Posterior cingulate gyrus (tissue), 11 donors: ENCODE results near the gene OPCML.

Source experiments
- DNase-seq, 10 donors: peaks; one replicate each; pipeline versions ENCODE4 v3.0.0 to v3.0.0-alpha.2; 2020 to 2021; ENCODE audit warnings: mixed read lengths in 3 of 10
- intact Hi-C: fragments of 100-400 bp; cut with DNase I; formaldehyde crosslinking; loops from one replicate; pipeline ENCODE4 v1.15.1; 2023

Gene OPCML

DNA sequence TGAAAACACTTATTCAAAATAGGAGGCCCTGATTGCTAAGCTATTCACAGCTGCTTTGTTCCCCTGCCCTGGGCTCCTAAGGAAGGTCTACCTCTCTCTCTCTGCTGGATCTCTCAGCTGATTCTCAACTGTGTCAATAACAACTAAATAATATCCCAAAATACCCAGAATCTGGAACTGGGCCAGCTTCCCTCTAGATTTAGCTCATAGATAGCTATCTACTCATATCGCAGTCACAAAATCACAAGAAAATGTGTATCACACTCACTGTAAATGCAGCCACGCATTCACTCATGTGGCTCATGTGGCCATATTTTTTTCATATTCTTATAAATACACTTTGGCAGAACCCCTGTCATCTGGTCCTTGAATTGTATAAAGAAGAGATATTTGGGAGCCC, 555.1 kb downstream of the OPCML start:
- intact Hi-C loops = no loop called here
- DNase-seq = no peak

DNA sequence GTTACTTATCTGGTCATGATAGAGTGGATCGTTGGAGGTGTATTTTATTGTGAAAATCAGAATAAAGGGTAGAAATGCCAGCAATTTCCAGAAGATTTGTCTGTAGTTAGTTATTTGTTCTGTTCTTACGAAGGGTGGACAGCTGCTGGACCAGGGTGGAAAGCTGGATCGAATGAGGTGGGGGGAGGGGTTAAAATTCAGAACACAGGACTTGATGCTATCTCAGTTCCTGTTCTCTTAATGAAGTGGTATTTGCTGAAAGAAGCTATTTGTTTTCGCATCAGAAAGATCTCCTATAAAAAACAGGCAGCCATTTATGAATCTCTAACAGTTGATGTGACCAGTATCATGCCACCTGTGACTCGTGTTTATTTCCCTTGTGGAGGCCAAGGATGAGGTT, 556.2 kb downstream of the OPCML start:
- no peak for DNase-seq
- intact Hi-C loops = no loop called here

DNA sequence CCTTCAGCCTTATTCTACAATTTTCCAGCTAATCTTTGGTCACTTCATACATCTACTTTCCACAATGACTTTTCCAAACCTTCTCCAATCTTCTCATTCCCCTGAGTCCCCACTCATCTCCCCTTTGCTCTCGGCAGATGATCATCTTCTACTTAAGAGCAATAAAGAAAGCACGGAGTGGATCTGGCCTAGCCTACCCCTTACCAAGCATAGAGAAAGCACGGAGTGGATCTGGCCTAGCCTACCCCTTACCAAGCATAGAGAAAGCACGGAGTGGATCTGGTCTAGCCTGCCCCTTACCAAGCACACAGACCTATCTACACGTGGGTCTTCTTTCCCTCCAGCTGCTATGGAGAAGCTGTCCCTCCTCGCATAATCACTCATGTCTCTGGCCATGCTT, 558.6 kb downstream of the OPCML start:
- intact Hi-C loops = no loop called here
- DNase-seq = no peak

DNA sequence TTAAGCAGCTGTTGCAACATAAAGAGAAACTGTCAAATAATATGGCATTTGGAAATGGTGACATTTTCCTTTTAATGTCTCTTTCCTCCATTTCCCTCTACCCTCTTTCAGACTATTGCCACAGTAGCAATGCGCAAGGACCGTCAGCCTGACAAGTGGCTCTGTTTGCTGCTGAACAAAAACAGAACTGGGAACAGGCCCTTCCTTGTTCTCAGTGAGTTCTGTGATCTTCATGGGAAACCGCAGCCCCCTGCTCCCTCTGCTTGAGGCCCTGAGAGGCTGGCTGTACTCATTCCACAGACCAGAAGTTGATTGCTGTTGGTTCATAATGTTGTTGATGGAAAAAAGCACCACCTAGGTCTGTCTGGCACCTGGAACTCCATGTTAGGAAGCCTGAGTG, 559.7 kb downstream of the OPCML start:
- intact Hi-C loops = no loop called here
- peak in 7 of 10 donors; percentile 40 to 91 (median 59) for DNase-seq

DNA sequence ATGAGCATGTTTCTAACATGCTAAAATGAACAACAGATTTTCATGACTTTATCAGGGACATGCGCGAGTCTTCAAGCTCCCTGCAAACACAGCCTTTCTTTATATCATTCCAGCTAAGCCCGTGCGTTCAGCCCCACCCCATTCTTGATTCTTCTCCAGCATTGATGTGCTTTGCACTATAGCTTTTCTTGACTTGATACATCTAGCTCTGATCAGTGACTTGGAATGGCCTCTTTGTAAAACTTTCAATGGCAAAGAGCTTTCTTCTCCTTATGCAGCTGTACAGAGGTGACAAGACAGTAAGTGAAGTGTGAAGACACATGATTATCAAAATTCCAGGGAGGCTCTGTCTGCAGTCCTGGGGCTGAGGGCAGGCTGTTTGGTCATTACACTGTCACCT, 561.0 kb downstream of the OPCML start:
- intact Hi-C loops = no loop called here
- no peak for DNase-seq

DNA sequence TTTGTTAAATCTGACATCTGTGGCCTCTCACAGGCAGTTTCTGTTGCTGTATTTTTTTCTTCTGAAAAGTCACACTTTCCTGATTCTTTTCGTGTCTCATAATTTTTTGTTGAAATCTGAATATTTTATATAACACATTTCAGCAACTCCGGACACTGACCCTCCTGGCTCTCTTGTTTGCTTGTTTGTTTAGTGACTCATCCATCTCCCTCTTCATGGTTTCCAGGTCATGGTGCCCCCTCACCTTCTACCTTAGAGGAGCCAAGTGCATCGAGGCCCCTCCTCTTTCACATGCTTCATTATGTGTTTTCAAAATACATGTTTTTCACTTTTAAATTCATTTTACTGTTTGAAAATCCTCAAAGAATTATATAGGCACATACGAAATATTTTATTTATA, 562.4 kb downstream of the OPCML start:
- intact Hi-C loops = no loop called here
- no peak for DNase-seq

DNA sequence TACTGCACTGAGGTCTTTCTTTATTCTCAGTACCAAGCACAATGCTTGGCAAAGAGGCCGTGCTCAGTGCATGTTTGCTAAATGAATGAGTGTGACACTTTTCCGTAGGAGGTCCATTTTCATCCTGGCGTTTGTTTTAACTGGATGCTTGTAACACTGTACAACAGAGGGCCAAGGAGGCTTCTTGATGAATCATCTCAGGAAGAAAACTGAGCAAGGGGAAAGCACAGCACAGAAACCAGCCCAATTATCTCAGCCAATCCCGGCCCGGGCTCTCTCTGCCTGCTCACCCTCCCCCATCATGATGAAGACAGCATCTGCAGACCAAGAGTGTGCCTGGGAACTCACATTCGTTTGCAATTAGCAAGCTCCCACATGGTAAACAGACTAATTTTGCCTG, 570.3 kb downstream of the OPCML start:
- intact Hi-C loops = no loop called here
- peak in 9 of 10 donors; percentile 54 to 96 (median 76) for DNase-seq

DNA sequence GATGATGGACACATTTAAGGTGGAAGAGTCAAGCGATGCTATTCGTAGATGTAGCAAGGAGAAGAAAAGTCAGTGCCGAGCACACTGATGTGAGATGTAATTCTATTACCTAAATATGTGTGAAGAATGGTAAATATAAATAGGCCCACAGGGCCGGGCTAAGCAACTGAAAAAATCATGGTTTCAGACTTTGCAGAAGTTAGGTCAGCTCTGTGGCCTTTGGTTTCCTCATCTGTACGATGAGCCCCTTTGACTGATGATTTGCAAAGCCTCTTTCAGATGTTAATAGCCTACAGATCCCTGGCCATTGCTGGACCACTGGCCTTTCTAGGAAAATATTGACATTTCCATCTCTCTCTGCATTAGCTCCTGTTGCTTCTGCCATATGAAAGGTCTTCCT, 570.8 kb downstream of the OPCML start:
- no peak for DNase-seq
- intact Hi-C loops = no loop called here

DNA sequence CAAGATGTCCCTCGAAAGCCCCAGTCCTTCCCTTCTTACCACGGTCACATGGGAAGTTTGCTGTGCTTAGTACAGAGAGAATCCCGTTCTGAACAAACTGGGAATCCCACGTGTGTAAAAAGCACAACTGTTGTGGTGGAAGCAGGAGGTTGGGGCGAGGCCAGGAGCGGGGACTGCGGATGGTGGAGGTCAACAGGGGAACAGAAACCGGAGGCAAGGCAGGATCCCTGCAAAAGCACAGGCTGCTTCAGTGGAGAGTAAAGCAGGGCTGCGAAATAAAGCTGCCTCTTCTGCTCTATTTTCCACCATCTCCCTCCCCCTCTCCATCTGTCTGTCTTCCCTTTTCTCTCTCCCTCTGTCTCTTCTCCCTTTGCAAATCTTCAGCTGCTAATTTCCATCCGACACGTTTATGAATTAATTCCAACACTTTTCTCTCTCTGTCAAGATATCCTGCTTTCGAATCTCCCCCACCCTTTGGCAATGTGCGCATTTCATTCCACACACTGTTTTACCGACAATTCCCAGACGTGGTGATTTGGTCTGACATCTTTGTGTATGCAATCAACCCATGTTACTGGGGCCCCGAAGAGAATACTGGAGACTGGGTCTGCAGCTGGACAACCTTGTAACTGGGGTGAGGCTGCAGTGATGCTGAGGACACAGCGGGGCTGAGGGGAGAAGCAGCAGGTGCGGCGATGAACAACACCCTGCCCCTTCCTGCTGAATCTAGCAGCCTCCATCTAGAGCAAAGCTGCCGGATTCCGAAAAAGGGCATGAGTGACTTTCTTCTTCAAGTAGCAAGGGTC, 571.8 kb downstream of the OPCML start:
- peak in 2 of 10 donors; percentile 71 to 89 for DNase-seq
- intact Hi-C loops = no loop called here

DNA sequence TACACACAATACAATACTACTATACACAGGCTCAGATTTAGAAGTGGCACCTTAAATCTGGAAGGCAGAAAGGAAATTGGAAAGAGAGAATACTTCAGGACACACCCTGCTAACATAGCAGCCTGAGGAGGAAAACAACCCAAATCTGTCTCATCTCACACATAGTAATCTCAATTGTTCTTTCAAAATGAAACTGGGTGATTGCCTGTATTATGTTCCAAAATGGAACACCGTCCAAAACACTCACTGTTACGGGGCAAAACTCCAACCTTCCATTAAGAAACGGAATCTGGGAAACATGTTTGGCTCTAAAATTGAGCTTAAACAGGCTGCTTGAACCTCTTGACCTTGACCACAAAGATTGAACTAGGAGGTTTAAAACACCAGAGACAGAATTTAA, 572.6 kb downstream of the OPCML start:
- intact Hi-C loops = no loop called here
- DNase-seq = no peak

DNA sequence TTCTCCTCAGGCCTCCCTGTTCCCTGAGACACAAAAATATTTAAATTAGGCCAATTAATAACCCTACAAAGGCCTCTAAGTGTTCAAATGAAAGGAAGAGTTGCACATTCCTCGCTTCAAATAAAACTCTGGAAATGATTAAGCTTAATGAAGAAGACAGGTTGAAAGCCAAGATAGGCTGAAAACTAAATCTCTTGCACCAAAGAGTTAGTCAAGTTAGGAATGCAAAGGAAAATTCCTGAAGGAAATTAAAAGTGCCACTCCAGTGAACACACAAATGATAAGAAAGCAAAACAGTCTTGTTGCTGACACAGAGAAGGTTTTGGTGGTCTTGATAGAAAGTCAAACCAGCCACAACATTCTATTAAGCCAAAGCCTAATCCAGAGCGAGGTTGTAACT, 574.4 kb downstream of the OPCML start:
- intact Hi-C loops = no loop called here
- no peak for DNase-seq

DNA sequence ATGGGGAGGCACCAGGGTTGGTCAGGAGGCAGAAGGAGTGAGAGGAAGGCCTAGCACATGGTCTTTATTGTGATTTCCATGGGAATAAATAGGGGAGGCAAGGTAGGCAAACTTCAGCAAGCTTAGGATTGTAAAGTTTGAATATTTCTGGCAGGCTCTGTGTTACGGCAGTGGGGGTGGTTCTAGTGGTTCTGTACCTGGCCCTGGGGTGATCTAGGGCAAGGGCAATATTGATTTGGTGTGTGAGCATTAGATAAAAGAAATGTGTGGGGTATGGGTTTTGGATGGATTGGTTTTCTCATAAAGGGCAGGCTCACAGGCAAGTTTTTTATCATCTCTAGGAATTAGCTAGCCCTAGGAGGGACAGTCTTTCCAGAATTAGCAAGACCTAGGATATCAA, 584.0 kb downstream of the OPCML start:
- intact Hi-C loops = no loop called here
- no peak for DNase-seq

DNA sequence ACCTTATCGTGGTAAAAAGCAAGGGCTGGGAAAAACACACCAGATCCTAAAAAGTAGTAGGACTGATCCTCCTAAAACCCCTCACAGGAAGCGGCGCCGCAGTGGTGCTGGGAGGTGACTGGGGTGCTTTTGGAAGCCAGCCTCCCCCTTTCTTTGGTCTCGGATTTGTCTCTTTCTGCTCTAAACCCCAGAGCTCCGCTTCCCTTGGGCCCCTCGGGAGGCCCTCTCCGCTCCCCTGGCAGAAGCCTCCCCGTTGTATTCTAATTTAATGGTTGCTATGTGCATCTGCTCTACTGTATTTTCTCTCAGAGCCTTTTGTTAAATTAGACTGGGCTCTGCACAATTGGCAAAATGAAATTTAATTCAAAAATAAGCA, 587.7 kb downstream of the OPCML start:
- DNase-seq = peak in 1 of 10 donors; percentile 66
- intact Hi-C loops = loop anchor here (5.0 kb wide), 1 partner anchor 118 kb away; no protein-coding TSS in a partner anchor

DNA sequence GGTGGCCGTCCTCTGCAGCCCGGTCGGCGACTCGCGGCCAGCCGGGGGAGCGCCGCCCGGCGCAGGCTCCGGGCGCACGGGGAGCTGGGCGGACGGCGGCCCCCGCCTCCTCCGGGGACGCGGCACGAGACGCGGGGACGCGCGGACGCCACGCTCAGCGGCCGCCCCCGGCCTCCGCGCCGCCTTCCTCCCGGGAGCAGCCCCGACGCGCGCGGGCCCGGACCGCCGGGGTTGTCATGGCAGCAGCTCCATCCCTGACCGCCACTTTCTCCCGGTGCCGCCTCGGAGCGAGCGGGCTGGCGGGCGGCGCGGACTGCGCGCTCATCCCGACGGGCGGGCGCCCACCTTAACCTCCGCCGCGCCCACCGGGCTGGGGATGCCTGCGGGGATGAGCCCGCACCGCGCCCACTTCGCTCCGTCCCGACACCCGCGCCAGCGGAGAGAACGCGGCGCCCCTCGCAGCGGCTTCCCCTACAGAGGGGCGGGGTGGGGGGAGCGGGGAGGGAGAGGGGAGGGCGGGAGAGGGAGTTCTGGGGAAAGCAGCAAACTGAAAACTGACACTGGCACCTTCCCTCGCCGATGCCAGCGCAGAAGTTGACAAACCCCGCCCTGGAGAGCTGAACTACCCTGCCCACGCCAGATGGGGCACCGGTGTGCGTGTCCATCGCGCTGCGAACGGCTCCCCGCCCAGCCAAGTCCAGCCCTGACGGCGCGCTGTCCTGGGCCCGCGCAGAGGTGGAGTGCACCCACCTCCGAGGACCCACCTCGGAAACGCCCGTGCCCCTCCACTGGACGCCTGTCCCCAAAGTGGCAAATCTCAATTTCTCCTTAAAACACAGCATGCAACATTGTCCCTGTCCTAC, 588.4 kb downstream of the OPCML start:
- DNase-seq = peak in 9 of 10 donors; percentile 29 to 92 (median 45)
- intact Hi-C loops = loop anchor here (5.0 kb wide), 1 partner anchor 118 kb away; no protein-coding TSS in a partner anchor

DNA sequence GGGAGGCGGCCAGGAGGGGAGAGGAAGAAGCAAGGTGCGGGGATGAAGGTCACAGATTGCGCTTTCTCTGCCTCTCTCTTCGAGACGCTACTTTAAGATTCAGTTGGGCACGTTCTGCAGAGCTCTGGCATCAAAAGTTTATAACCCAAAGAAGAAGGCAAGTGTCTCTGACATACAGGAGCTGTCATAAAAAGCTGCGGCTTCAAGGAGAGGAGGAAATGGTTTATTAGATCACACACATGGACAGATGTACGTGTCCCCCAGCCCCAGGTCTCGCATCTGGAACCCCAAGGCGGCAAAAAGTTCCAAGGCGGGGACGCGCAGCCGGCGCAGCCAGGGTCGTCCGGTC, 589.0 kb downstream of the OPCML start:
- DNase-seq = no peak
- intact Hi-C loops = loop anchor here (5.0 kb wide), 1 partner anchor 119 kb away; no protein-coding TSS in a partner anchor

DNA sequence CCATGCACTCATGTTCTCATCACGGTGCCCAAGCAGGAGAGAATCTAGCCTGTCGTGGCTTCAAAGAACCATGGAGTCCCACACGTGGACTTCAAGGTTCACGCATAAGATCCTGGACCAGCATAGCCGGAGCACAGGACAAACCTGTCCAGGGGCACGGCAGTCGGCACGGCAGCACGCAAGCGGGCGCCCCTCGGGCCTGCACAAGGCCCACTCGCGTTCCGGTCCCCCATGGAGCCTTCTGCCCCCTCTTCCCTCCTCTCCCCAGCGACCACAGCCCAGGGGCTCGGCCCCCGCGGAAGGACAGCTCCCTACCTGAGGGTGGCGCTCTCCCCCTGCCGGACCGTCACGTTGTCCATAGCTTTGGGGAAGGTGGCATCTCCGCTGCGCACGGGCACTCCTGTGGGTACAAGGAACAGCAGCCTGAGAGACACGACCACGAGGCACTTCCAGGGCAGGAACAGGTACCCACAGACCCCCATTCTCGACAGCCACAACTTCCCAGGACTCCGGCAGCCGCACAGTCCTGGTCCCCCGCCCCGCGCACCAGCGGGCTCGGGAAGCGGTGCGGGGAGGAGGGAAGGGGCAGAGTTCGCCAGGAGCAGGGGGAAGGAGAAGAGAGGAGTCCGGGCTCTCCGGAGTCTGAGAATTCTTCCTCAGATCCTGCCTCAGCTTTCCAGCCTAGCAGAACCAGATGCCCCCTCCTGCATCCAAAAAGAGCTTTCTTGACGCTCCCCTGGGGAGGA, 589.5 kb downstream of the OPCML start:
- intact Hi-C loops = loop anchor here (1.0 to 5.0 kb wide), 2 partner anchors 50 to 120 kb away; no protein-coding TSS in a partner anchor
- DNase-seq = peak in 5 of 10 donors; percentile 45 to 89 (median 70)

DNA sequence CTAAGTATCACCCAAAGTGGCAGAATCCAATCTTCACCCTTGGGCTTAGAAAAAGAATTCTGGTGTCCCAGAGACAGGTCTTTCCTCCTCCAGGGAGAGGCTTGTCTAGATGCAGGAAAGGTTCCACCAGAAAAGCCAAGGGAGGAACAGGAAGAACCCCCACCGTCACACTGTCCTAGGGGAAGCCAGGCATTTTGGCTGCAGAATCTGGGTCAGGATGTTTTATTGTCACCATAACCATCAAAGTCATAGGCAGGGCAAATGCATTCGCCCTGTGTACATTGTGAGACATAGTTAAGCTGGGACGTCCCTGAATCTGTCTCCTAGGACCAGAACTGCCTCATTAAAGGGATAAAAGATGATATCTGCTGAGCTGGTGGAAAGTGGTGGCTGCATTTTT, 590.5 kb downstream of the OPCML start:
- intact Hi-C loops = loop anchor here (1.0 to 5.0 kb wide), 2 partner anchors 51 to 121 kb away; no protein-coding TSS in a partner anchor
- DNase-seq = no peak

DNA sequence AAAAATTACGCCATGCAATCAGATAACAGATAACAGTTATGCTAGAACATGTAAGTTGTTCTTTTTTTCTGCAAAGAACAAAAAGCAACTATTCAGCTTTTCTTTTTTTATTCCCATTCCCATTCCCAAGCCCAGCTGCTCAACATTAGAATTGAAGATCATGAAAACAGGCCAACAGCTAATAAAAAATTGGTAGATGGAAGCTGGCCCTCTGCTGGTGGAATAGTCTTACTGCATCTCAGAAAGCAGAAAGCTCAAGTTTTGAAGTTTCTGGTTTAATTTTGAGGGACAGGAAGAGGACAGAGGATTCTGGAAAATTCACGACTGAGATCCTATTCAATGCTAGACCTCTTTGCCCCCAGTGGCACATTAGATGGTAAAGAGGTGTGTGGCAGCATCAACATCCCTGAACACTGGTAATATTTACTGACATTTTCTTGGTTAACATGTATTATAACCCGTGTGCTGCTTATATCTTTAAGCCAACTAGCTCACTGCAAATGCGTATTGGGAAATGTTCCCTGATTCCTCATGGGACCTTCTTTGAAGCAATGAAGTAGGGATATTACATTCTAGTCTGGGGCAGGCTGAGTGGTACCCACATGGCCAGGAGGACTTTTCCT, 591.2 kb downstream of the OPCML start:
- intact Hi-C loops = loop anchor here (5.0 kb wide), 1 partner anchor 121 kb away; no protein-coding TSS in a partner anchor
- peak in 2 of 10 donors; percentile 39 to 51 for DNase-seq

DNA sequence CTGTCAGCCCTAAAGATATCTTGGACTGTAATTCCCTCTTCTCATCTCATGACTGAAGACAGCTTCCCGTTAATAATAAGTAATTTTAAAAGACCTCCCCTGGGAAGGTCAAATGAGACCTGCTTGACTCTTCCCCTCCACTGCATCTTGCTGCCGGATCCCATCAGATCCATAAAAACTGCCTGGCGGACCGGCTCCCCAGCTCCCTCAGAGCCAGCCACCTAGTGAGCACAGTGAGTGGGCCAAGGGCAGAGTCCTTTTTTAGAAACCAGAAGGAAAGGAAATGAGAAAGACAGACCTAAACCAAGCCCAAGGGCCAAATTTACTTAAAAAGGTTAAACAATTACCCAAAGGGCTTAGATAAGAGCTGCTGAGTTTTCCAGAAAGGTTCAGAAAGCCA, 595.3 kb downstream of the OPCML start:
- DNase-seq = no peak
- intact Hi-C loops = no loop called here

DNA sequence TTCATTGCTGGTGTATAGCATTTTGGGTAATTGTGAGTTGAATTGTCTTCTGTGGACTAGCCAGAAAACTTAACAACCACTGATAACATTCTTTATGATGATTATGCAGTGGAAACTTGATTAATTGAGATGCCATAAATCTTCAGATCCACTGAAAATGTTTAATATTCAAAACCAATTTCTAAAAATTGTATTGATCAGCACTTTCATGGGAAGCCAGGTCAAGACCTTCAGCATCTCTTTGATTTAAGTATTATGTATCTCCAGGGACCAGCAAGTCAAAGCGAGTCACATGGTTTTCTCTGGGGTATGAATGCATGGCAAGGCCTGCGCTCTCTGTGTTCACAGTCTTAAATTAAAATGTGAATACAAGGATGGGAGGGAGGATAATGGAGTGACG, 596.9 kb downstream of the OPCML start:
- intact Hi-C loops = no loop called here
- DNase-seq = no peak
